Urothelium cell line (cell line): Measurements from ENCODE around the gene PODXL2.
A peak's percentile ranks its signal among the peaks of the same experiment; 100 is the strongest.
"Not testable (repeated sequence)": the region's sequence is repeated elsewhere in the genome, so short reads cannot be mapped to it uniquely, and the experiment has no call there.

ENCODE experiments used
- DNase-seq: peaks from one replicate; pipeline ENCODE4 v3.0.0; 2011; ENCODE audit warnings: low spot score, mixed read lengths
- FAIRE-seq: peaks from 2 replicates; lab custom pipeline; 2011; peaks lifted over from hg19 to GRCh38; lab: Jason Lieb, UNC

The PODXL2 gene

DNA sequence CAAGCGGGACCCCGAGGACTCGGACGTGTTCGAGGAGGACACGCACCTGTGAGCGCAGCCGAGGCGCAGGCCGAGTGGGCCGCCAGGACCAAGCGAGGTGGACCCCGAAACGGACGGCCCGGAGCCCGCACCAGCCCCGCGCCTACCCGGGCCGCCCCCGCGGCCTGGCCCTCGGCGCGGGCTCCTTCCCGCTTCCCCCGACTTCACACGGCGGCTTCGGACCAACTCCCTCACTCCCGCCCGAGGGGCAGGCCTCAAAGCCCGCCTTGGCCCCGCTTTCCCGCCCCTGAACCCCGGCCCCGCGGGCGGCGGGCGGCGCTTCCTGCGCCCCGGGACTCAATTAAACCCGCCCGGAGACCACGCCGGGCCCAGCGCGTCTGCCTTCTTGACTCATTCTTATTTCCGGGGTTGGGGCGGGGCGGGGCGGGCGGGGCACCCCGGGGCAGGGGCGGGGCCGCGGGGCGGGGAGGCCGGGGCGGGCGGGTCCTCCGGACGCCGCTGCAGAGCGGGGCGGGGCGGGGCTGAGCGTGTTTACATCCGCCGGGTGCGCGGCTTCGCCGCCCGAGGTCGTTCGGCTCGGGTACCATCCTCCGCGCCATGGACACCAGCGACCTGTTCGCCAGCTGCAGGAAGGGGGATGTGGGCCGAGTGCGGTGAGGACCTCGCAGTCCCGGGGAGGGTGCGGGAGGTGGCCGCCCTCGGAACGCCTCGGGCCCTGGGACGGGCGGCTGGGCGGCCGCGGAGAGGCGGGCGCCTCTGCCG is 43.6 kb downstream of the PODXL2 start, which contains the start of gene ABTB1:
ABTB1 (plus strand) TSS at position 524 of the 762 bp plus-strand sequence; CDS start at position 598, 74 bp downstream.
- FAIRE-seq (no peak), DNase-seq (peak; percentile 95)

DNA sequence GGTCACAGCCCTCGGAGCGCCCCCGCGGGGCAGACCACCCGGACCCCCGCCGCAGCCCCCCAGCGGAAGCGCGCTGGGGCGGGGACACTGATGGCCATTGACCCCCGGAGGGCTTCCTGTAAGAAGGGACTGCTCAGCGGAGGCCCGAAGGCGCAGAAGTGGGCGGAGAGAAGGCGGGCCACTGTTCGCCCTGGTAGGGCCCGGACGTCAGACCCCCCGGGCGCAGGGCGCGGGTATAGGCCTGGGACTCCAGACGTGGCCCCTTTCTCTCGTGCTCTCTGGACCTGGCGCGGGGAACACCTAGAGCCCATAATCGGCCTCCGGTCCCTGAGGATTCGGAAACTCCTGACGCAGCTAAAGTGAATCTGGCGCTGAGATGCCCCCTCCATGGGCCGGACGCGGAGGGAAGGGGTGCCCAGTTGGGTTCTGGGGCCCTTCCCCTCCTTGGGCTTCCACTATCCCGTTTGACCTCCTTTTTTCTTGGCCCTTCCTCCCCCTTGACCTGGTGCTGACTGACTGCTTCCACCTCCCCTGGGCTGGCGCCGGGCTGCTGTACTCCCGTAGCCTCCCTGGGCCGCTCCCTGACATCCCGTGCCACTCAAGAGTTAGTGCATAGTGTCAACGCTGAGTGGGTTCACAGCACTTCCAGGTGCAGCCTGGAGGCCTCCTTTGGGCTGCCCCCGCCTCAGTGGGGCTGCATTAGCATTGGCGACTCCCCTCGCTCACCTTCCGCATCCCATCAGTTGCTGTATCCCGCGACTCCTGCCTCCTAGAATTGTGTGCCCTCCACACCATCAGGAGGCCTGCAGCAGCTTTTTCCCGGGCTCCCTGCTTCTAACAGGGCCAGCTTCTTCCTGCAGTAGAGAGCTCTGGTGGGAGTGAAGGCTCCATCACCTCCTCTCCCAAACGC is 44.5 kb downstream of the PODXL2 start:
- no peak for FAIRE-seq
- DNase-seq = peak; percentile 60

GRCh38 chr3:127674101-127674721 is 45.2 kb downstream of the PODXL2 start:
- FAIRE-seq (no peak), DNase-seq (no peak)

DNA sequence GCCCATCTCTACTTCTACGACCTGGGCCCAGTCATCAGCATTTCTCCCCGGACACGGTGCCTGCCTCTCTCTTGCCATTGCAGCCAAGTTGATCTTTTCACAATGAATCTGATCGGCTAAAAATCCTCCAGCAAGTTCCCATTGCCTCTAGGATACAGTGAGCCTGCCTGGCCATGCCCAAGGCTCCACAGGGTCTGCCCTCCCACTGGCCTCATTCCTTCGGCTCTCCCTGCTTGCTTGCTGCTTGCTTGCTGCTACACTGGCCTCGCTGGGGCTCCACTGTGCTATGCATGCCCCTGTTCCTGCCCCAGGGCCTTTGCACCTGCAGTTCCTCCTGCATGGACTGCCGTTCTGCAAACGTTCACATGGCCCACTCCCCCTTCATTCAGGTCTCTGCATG is 45.8 kb downstream of the PODXL2 start:
- DNase-seq = no peak
- FAIRE-seq = no peak

GRCh38 chr3:127675651-127676391 is 46.8 kb downstream of the PODXL2 start:
- FAIRE-seq = no peak
- no peak for DNase-seq

DNA sequence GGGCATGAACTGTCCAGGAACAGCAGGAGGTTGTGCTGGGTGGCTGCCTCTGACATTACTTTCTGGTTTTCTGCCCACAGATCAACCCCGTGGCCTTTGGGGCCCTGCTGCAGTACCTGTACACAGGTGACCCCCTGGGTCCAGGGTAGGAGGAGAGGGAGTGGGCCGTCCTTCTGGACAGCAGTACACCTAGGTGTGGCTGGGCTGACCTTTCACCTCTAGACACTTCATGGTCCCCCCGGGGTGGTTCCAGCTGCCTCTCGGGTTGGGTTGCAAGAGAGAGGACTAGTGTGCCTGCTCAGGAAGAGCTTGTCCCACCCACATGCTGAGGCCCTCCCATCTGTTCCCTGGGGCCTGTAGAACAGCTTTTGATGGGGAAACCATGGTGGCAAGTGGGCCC is 47.5 kb downstream of the PODXL2 start:
- DNase-seq = no peak
- FAIRE-seq = no peak

GRCh38 chr3:127676921-127677351 is 48.0 kb downstream of the PODXL2 start:
- DNase-seq (no peak), FAIRE-seq (no peak)

- no peak for DNase-seq
- no peak for FAIRE-seq
Measured at GRCh38 chr3:127677541-127678314, 48.7 kb downstream of the PODXL2 start.

DNA sequence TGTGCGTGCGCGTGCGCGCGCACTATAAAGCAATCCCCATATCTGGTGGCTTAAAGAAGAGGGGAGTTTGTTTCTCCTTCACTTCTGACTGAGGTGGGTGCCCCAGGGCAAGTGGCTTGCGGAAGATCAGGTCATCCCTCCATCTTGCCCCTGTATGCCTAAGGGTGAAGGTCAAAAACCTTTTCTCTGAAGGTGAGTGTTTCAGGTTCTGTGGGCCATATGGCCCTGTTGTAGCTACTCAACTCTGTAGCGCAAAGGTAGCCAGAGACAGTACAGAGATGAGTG is 49.3 kb downstream of the PODXL2 start:
- FAIRE-seq = no peak

GRCh38 chr3:127678611-127679533 is 49.9 kb downstream of the PODXL2 start:
- DNase-seq (no peak), FAIRE-seq (no peak)

More for the DNA sequence above, 49.3 kb downstream of the PODXL2 start:
- DNase-seq = no peak

GRCh38 chr3:127679534-127680145 is 50.7 kb downstream of the PODXL2 start:
- DNase-seq (no peak), FAIRE-seq (no peak)

DNA sequence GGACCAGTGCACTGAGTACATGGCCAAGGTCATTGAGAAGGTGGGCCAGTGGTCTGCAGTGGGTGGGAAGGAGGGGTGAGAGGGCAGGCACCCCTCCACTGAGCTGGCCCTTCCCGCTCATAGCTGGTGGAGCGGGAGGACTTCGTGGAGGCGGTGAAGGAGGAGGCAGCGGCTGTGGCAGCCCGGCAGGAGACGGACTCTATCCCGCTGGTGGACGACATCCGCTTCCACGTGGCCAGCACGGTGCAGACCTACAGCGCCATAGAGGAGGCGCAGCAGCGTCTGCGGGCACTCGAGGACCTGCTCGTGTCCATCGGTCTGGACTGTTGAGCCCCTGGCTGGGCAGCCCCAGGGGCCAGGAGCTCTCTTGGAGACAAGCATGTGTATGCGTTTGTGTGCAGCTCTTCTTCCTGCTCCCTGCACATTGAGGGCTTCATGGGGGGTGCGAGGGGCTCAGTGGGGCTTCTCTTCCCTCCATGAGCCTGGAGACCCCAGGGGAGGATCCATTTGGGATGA is 51.2 kb downstream of the PODXL2 start:
- FAIRE-seq (no peak), DNase-seq (no peak)

DNA sequence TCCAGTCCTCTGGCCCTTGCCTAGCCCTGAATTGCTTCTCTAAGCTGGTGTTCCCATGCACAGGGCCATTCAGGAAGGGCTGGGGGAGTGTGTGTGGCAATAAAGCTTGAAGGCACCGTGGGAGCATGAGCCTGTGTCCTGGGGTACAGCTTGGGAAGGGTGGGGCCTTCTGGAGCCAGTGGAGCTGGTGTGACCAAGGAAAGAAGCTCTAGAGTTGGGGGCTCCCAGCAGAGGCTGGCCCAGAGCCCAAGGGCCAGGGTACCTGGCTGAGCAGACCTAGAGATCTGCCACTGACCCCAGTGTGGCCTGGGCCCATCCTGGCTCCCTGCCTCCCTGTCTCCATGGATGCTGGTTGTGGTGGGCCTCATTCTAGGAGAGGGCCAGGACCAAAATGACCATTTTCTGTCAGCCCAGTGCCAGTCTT is 51.8 kb downstream of the PODXL2 start:
- no peak for FAIRE-seq
- DNase-seq = no peak

DNA sequence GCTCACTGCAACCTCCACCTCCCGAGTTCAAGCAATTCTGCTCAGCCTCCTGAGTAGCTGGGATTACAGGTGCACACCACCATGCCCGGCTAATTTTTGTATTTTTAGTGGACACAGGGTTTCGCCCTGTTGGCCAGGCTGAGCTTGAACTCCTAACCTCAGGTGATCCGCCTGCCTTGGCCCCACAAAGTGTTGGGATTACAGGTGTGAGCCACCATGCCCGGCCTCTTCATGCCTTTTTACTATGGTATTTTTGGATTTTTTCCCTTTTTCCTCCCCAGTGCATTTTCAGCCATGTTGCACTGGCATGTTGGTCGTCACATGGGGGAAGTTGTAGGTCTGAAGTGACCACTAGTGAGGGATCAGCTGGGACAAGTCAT is 53.2 kb downstream of the PODXL2 start:
- DNase-seq, FAIRE-seq: not testable (repeated sequence)

- DNase-seq = no peak
- FAIRE-seq = no peak
Measured at GRCh38 chr3:127682561-127682960, 53.6 kb downstream of the PODXL2 start.

GRCh38 chr3:127684871-127685707 is 56.1 kb downstream of the PODXL2 start:
- no peak for FAIRE-seq

GRCh38 chr3:127685708-127686511 is 56.9 kb downstream of the PODXL2 start:
- FAIRE-seq = no peak
- DNase-seq = no peak

More at GRCh38 chr3:127684871-127685707, 56.1 kb downstream of the PODXL2 start:
- no peak for DNase-seq
